K562 (cell line): ENCODE data around the gene PODXL2. TPM values are rescaled to one million over a fixed set of nuclear protein-coding genes. Genes with fewer than 3 reads are reported as not detected.

ENCODE experiments used
- ATAC-seq: fragments of 200-7000 bp; cut with Tn5 transposase; 3 replicates; pipeline ENCODE4 v1.9.1; 2020; ENCODE audit warnings: moderate library complexity
- BruUV-seq: library from RNA; stranded (reverse); fragments of 400-500 nt; replicated peaks from 2 replicates; lab custom pipeline; 2021; lab: Mats Ljungman, UMichigan
- CTCF ChIA-PET: fragments of 300-600 bp; formaldehyde crosslinking; extraction: SDS; loops from one replicate; lab custom pipeline; 2021; ENCODE audit warnings: low intra/inter-chr PET ratio; lab: Yijun Ruan, JAX
- POLR2A ChIA-PET: fragments of 300-600, 350-650 bp; sonication (Branson Sonifier 250); formaldehyde crosslinking; extraction: SDS; loops from one replicate; lab custom pipeline; 2021; ENCODE audit warnings: antibody characterized with exemption, inconsistent platforms; lab: Yijun Ruan, JAX
- DNase-seq, 4 experiments: peaks; one replicate each; pipeline versions ENCODE4 v3.0.0 to v3.0.0-alpha.2; 2011 to 2018; ENCODE audit warnings: low spot score in 3 of 4, mixed read lengths in 3 of 4; ENCODE audit errors: extremely low read depth in 1 of 4
- FAIRE-seq: peaks from 2 replicates; lab custom pipeline; 2011; peaks lifted over from hg19 to GRCh38; lab: Jason Lieb, UNC
- H2AFZ ChIP-seq: 2 replicates; pipeline ENCODE4 v1.6.0; 2011; ENCODE audit warnings: low read depth, low read length, control low read depth, inconsistent platforms
- H3K27ac ChIP-seq: fragments of 200-600 bp; 3 replicates; pipeline ENCODE4 v1.8.0; 2011; ENCODE audit warnings: low read depth, mild to moderate bottlenecking, control low read depth, inconsistent platforms, low read length, moderate library complexity, mixed read lengths; ENCODE audit errors: extremely low read depth
- H3K27me3 ChIP-seq, 2 experiments: fragments of 300-600 bp in 1 of 2; 2 replicates in 1 of 2; 3 replicates in 1 of 2; pipeline versions ENCODE4 v1.6.0 to v1.8.0; 2011; ENCODE audit warnings: inconsistent platforms in 2 of 2, low read length in 2 of 2, mild to moderate bottlenecking in 1 of 2, mixed read lengths in 1 of 2, moderate library complexity in 1 of 2; ENCODE audit not compliant: control insufficient read depth in 2 of 2, insufficient read depth in 2 of 2
- H3K36me3 ChIP-seq: fragments of 300-600 bp; 3 replicates; pipeline ENCODE4 v1.8.0; 2011; ENCODE audit warnings: mild to moderate bottlenecking, low read length, inconsistent platforms; ENCODE audit not compliant: control insufficient read depth, insufficient read depth
- H3K4me1 ChIP-seq, 2 experiments: fragments of 200-600 bp in 1 of 2; replicated peaks in 1 of 2; 2 replicates in 1 of 2; 3 replicates in 1 of 2; pipeline versions ENCODE4 v1.5.1 to v1.8.0; 2011; ENCODE audit warnings: inconsistent platforms in 2 of 2, low read length in 2 of 2, mild to moderate bottlenecking in 1 of 2, mixed read lengths in 1 of 2, moderate library complexity in 1 of 2; ENCODE audit not compliant: control insufficient read depth in 2 of 2, insufficient read depth in 2 of 2
- H3K4me2 ChIP-seq: 2 replicates; pipeline ENCODE4 v1.6.1; 2011; ENCODE audit warnings: low read length, control low read depth, inconsistent platforms, mixed read lengths; ENCODE audit not compliant: insufficient read depth
- H3K4me3 ChIP-seq: fragments of 200-600 bp; sonication (generic), shearing (Covaris generic); 2 replicates; pipeline ENCODE4 v1.5.1; 2016; ENCODE audit warnings: control low read depth, inconsistent platforms
- H3K79me2 ChIP-seq: fragments of 200-600 bp; 3 replicates; pipeline ENCODE4 v1.8.0; 2011; ENCODE audit warnings: low read length, inconsistent platforms; ENCODE audit not compliant: control insufficient read depth, insufficient read depth
- H3K9ac ChIP-seq, 2 experiments: 2 replicates each; pipeline versions ENCODE4 v1.6.0 to v1.6.1; 2011; ENCODE audit warnings: low read depth in 2 of 2, low read length in 2 of 2, control low read depth in 1 of 2, inconsistent platforms in 1 of 2, mild to moderate bottlenecking in 1 of 2, mixed read lengths in 1 of 2; ENCODE audit not compliant: insufficient read depth in 1 of 2
- H3K9me1 ChIP-seq: one replicate; pipeline ENCODE4 v1.6.0; 2011; ENCODE audit warnings: inconsistent platforms, mild to moderate bottlenecking, low read length, moderate library complexity; ENCODE audit not compliant: control insufficient read depth, insufficient read depth
- H3K9me3 ChIP-seq: replicated peaks from 2 replicates; pipeline ENCODE4 v1.5.1; 2011; ENCODE audit warnings: low read depth, low read length, inconsistent platforms; ENCODE audit not compliant: control insufficient read depth, insufficient read depth
- H4K20me1 ChIP-seq: replicated peaks from 2 replicates; pipeline ENCODE4 v1.6.1; 2011; ENCODE audit warnings: low read length, inconsistent platforms, mixed read lengths; ENCODE audit not compliant: control insufficient read depth, insufficient read depth
- BDP1 ChIP-seq: IDR thresholded peaks from 3 replicates; pipeline ENCODE4 v1.6.1; 2011; ENCODE audit not compliant: insufficient read length, insufficient read depth
- CBX1 ChIP-seq: sonication (generic); IDR thresholded peaks from 2 replicates; pipeline ENCODE4 v1.6.1; 2016; ENCODE audit warnings: antibody characterized with exemption, low read depth, mild to moderate bottlenecking
- CREM ChIP-seq: IDR thresholded peaks from 2 replicates; pipeline ENCODE4 v1.6.1; 2014; ENCODE audit warnings: antibody characterized with exemption, low read depth
- ETV6 ChIP-seq, 3 experiments: fragments of 150-350 bp in 1 of 3; sonication (generic) in 1 of 3; formaldehyde crosslinking in 1 of 3; IDR thresholded peaks; 2 replicates each; pipeline versions ENCODE4 v1.6.1 to v1.8.0; 2014 to 2022; ENCODE audit warnings: borderline replicate concordance in 2 of 3, low read depth in 2 of 3, antibody characterized with exemption in 1 of 3, low read length in 1 of 3, mild to moderate bottlenecking in 1 of 3, missing genetic modification reagents in 1 of 3
- MAFG ChIP-seq: fragments of 450-650 bp; conservative IDR thresholded peaks from 2 replicates; pipeline ENCODE4 v1.6.1; 2016; ENCODE audit warnings: missing genetic modification characterization, missing compliant biosample characterization
- NFIX ChIP-seq: fragments of 250-450 bp; sonication (Bioruptor Pico); IDR thresholded peaks from 2 replicates; pipeline ENCODE4 v1.4.0; 2020; ENCODE audit warnings: low read depth, mild to moderate bottlenecking, moderate library complexity
- VEZF1 ChIP-seq: fragments of 200-800 bp; sonication (Bioruptor generic); IDR thresholded peaks from 2 replicates; pipeline ENCODE4 v1.6.1; 2017; ENCODE audit warnings: missing genetic modification characterization, missing compliant biosample characterization
- ZNF175 ChIP-seq: fragments of 200-800 bp; sonication (Bioruptor generic); IDR thresholded peaks from 2 replicates; pipeline ENCODE4 v1.6.1; 2016; ENCODE audit warnings: low read depth, mild to moderate bottlenecking, missing genetic modification characterization, missing compliant biosample characterization
- ZNF282 ChIP-seq: sonication (generic); formaldehyde crosslinking; IDR thresholded peaks from 2 replicates; pipeline ENCODE4 v1.8.1; 2023; ENCODE audit warnings: missing genetic modification reagents
- ZNF347 ChIP-seq: fragments of 450-650 bp; formaldehyde crosslinking; IDR thresholded peaks from 2 replicates; pipeline ENCODE4 v1.4.0; 2020; ENCODE audit warnings: low read depth, mild to moderate bottlenecking, moderate library complexity
- ZNF699 ChIP-seq: fragments of 250-450 bp; sonication (Bioruptor Pico); IDR thresholded peaks from 2 replicates; pipeline ENCODE4 v1.8.0; 2021; ENCODE audit warnings: mild to moderate bottlenecking, moderate library complexity; ENCODE audit not compliant: insufficient replicate concordance
- WGBS: fragments of 100-300 bp; shearing (Covaris generic); methylation state at CpG from one replicate; pipeline ENCODE4 v1.1.6; 2016; ENCODE audit warnings: low coverage, mixed read lengths; ENCODE audit not compliant: insufficient coverage; ENCODE audit errors: missing lambda C conversion rate; 5-methylcytosine and 5-hydroxymethylcytosine counted together
- in situ Hi-C: fragments of 300-500 bp; cut with MboI; formaldehyde crosslinking; loops from 4 replicates; pipeline ENCODE4 v1.15.0; 2018; ENCODE audit warnings: inconsistent platforms, mixed read lengths
- intact Hi-C: fragments of 100-400 bp; cut with micrococcal nuclease; formaldehyde crosslinking; loops from 2 replicates; pipeline ENCODE4 v1.14.2; 2022
- polyA plus RNA-seq, 8 experiments: library from polyadenylated mRNA; depleted of rRNA in 4 of 8; stranded (reverse) in 5 of 8; unstranded in 3 of 8; fragments of >200 nt; fragmentation: Nextera tagmentation in 2 of 8; fragmentation: Illumina TruSeq in 1 of 8; extraction: Ambion mirVana in 2 of 8; extraction: Trizol in 1 of 8; gene quantifications; 2 replicates each; pipeline versions ENCODE4 v1.2.1 to v1.2.3, GENCODE V29; 2011 to 2014; ENCODE audit warnings: inconsistent platforms in 1 of 8, missing spikeins in 1 of 8
- total RNA-seq, 7 experiments: library from RNA; depleted of rRNA in 6 of 7; stranded (reverse); fragments of >200 nt in 6 of 7; fragmentation: Illumina TruSeq in 2 of 7; extraction: Trizol in 2 of 7; gene quantifications; 2 replicates each; pipeline versions ENCODE4 v1.2.1 to v1.2.3, GENCODE V29; 2011 to 2021; ENCODE audit warnings: low replicate concordance in 1 of 7

PODXL2 gene
- total and polyA plus RNA-seq, 9 of the 15 experiments (the other 6 are each of a cell fraction or from before 2014, with no cell fraction given): 0.03 to 52.5 (median 21.9) TPM

GRCh38 chr3:127711896-127712295 lies 82.9 kb downstream of the PODXL2 start:
- Histone ChIP-seq H3K9me1 (peaks cover 2% of the 10 kb centered on the region), H4K20me1 (no peaks in the 10 kb centered on the region), H3K9ac (no peak overlapping the region), H3K4me3 (no peak overlapping the region), H3K36me3 (no peaks in the 10 kb centered on the region), H2AFZ (no peak overlapping the region), H3K4me2 (no peak overlapping the region; the same call in 1 of the 2 replicates), H3K9me3 (no peaks in the 10 kb centered on the region), H3K79me2 (no peaks in the 10 kb centered on the region), H3K27ac (no peak overlapping the region), H3K27me3 (peaks cover 13 to 62% of the 10 kb centered on the region in 2 experiments; a peak in 4 of 5 replicates), H3K4me1 (peaks cover 2 to 4% of the 10 kb centered on the region in 2 experiments; a peak in 4 of 5 replicates)
- TF ChIP-seq ETV6 (IDR thresholded peaks at IDR 0.05; ENCODE audit: borderline replicate concordance in 1 of 2, low read depth in 2 of 2, low read length in 1 of 2) (no peak), ETV6 (CRISPR knock-in tag; IDR thresholded peaks at IDR 0.05; ENCODE audit: borderline replicate concordance) (no peak), VEZF1 (CRISPR knock-in tag) (no peak), ZNF282 (CRISPR knock-in tag) (no peak), CREM (no peak), ZNF699 (CRISPR knock-in tag) (no peak), CBX1 (no peak), ZNF175 (no peak), ZNF347 (CRISPR knock-in tag) (no peak), NFIX (CRISPR knock-in tag) (no peak), BDP1 (no peak), MAFG (no peak)
- ChIA-PET CTCF (no interaction called here), POLR2A (no interaction called here)
- no peak for ATAC-seq
- BruUV-seq: no TSS peak
- intact Hi-C loops: no loop called here
- in situ Hi-C loops: no loop called here
- no peak for DNase-seq
- WGBS: 16% methylated on average over 4 of the region's 14 CpGs
- no peak for FAIRE-seq
